ENCODE data around the gene ZNF90. TPM values are rescaled to one million over a fixed set of nuclear protein-coding genes. Genes with fewer than 3 reads are reported as not detected.
A peak's percentile ranks its signal among the peaks of the same experiment; 100 is the strongest.
"Not testable (repeated sequence)": the region's sequence is repeated elsewhere in the genome, so short reads cannot be mapped to it uniquely, and the experiment has no call there.

ZNF90 gene
- total and polyA plus RNA-seq, 9 donors = 2.5 to 7.2 (median 4.4) TPM

DNA sequence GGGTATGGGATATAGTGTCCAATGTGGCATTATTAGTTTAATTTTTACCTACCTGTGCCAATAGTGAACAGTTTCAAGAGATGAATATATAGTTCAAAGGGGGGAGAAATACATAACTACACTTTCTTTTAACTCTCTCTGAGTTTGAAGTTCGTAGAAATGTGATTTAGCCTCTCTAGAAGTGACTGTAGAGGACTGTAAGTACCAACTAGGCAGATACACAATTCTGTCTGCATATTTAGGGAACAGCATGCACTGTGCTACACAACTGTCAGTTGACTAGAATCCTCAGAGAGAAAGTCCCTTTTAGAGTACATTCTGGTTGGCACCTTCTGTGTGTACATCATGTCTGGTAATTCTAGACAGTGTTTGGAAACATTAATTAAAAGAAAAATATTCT lies 17.5 kb upstream of the ZNF90 start:
- WGBS (ENCODE audit: insufficient coverage) = no CpG with 5 or more reads among the region's 1 CpG
- no peak for DNase-seq

DNA sequence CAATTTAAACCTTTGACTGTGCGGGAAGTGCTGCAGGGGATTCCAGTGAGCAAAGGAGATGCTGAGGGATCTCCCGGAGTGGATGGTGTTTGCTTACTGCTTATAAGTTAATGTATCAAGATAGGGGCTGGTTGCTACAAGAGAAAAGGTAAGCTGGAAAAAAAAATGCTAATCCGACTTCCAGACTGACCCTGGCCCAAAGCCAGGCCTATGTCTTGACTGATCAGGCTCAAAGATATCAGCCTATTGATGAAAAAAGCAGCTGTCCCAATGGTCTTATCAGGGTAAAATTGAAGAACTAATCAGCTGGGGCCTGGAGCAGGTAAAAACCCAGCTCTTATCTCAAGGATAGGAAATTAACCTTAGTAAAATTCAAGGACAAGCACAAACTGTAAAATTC lies 10.9 kb upstream of the ZNF90 start:
- no peak overlapping the region for H3K27ac ChIP-seq (ENCODE audit: low read length)
- WGBS (ENCODE audit: insufficient coverage) = 53% methylated on average over 2 of the region's 3 CpGs

More for the DNA sequence above, 17.5 kb upstream of the ZNF90 start:
- no peaks in the 10 kb centered on the region for H3K4me1 ChIP-seq (ENCODE audit: control insufficient read depth, insufficient read depth, low read length)
- H3K27me3 ChIP-seq (ENCODE audit: control insufficient read depth, insufficient read depth, low read length) = no peaks in the 10 kb centered on the region
- H3K9me3 ChIP-seq (replicated peaks; ENCODE audit: control insufficient read depth, low read depth, low read length) = no peaks in the 10 kb centered on the region
- no peaks in the 10 kb centered on the region for H3K36me3 ChIP-seq (ENCODE audit: control insufficient read depth, insufficient read depth, low read length)
- H3K4me3 ChIP-seq (ENCODE audit: low read length) = no peak overlapping the region
- no peak overlapping the region for H3K27ac ChIP-seq (ENCODE audit: low read length)

DNA sequence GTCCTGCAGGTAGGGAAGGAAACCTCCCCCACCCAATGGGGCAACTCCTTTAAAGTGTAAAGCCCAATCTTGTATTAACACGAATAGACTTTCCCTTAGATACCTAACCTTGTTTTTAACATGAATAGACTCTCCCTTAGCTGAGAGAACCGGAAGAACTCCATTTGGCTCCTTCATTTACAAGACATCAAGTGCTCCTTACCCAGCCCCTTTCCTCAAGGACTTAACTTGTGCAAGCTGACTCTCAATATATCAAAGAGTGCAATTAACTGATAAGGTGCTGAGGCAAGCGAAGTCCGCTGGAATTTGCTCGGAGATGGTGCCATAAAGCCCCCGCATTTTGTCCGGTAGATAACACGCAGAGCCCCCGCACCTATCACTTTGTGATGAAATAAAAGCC lies 9.9 kb upstream of the ZNF90 start:
- Histone ChIP-seq H3K9me3 (replicated peaks; ENCODE audit: control insufficient read depth, low read depth, low read length) (no peaks in the 10 kb centered on the region), H3K4me3 (ENCODE audit: low read length) (no peak overlapping the region), H3K27me3 (ENCODE audit: control insufficient read depth, insufficient read depth, low read length) (peaks cover 5% of the 10 kb centered on the region), H3K4me1 (ENCODE audit: control insufficient read depth, insufficient read depth, low read length) (no peaks in the 10 kb centered on the region), H3K36me3 (ENCODE audit: control insufficient read depth, insufficient read depth, low read length) (no peaks in the 10 kb centered on the region), H3K27ac (ENCODE audit: low read length) (no peak overlapping the region)
- DNase-seq = no peak
- WGBS (ENCODE audit: insufficient coverage) = 13% methylated on average over 4 of the region's 9 CpGs

More for the DNA sequence above, 10.9 kb upstream of the ZNF90 start:
- Histone ChIP-seq H3K27me3 (ENCODE audit: control insufficient read depth, insufficient read depth, low read length) (peaks cover 5% of the 10 kb centered on the region), H3K9me3 (replicated peaks; ENCODE audit: control insufficient read depth, low read depth, low read length) (no peaks in the 10 kb centered on the region), H3K36me3 (ENCODE audit: control insufficient read depth, insufficient read depth, low read length) (no peaks in the 10 kb centered on the region), H3K4me1 (ENCODE audit: control insufficient read depth, insufficient read depth, low read length) (no peaks in the 10 kb centered on the region), H3K4me3 (ENCODE audit: low read length) (no peak overlapping the region)
- no peak for DNase-seq

DNA sequence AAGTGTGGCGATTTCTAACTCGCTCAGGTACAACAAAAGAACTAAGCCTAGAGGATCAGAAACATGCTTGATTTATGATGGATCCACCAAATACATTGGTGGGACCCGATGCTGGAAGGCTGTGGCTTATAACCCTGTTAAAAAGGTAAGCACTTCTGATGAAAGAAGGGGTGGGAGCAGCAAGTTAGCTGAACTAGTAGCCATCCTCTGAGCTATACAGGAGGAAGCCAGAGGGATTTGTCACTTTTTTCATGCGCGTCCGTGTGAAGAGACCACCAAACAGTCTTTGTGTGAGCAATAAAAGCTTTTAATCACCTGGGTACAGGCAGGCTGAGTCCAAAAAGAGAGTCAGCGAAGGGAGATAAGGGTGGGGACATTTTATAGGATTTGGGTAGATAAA lies 9.2 kb upstream of the ZNF90 start:
- not testable (repeated sequence) for H3K27ac ChIP-seq (ENCODE audit: low read length)

DNA sequence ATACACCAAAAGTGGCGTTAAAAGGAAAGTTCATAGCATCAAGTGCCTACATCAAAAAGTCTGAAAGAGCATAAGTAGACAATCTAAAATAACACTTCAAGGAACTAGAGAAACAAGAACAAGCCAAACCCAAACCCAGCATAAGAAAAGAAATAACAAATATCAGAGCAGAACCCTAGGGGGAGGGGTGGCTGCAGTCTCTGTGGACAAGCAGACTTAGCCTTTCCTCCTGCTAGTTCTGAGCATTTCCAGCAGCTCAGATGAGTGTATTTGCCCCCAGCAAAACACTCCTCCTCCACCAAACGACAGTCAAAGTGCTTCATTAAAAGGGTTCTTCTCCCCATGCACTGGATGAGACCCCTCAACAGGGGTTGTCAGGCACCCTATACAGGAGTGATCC lies 7.1 kb upstream of the ZNF90 start:
- Histone ChIP-seq H3K27me3 (ENCODE audit: control insufficient read depth, insufficient read depth, low read length) (peaks cover 5% of the 10 kb centered on the region), H3K9me3 (replicated peaks; ENCODE audit: control insufficient read depth, low read depth, low read length) (no peaks in the 10 kb centered on the region), H3K4me3 (ENCODE audit: low read length) (no peak overlapping the region), H3K27ac (ENCODE audit: low read length) (no peak overlapping the region), H3K36me3 (ENCODE audit: control insufficient read depth, insufficient read depth, low read length) (no peaks in the 10 kb centered on the region), H3K4me1 (ENCODE audit: control insufficient read depth, insufficient read depth, low read length) (no peaks in the 10 kb centered on the region)
- WGBS (ENCODE audit: insufficient coverage) = 57% methylated on average over 1 of the region's 2 CpGs
- DNase-seq = no peak

More for the DNA sequence above, 9.2 kb upstream of the ZNF90 start:
- 27% methylated on average over 5 of the region's 7 CpGs for WGBS (ENCODE audit: insufficient coverage)
- not testable (repeated sequence) for H3K27me3 ChIP-seq (ENCODE audit: control insufficient read depth, insufficient read depth, low read length); H3K4me1 ChIP-seq (ENCODE audit: control insufficient read depth, insufficient read depth, low read length); H3K4me3 ChIP-seq (ENCODE audit: low read length); H3K36me3 ChIP-seq (ENCODE audit: control insufficient read depth, insufficient read depth, low read length); DNase-seq; H3K9me3 ChIP-seq (replicated peaks; ENCODE audit: control insufficient read depth, low read depth, low read length)

DNA sequence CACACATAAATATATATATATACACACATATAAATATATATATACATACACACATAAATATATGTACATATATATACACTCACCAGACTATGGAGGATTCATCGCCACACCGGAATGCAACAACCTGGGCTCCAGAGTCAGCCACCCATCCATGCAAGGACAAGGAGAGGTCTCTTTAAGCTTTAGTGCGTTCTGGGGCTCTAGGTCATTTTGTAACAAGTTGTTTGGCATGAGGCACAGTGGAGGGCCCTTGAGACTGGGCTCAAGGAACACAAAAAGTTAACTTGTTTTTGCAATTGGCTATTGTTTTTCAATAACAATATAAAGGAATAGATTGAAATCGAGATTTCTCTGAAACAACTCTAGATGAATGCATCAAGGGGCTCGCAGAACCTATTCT lies 4.9 kb upstream of the ZNF90 start:
- Histone ChIP-seq H3K9me3 (replicated peaks; ENCODE audit: control insufficient read depth, low read depth, low read length) (no peaks in the 10 kb centered on the region), H3K4me1 (ENCODE audit: control insufficient read depth, insufficient read depth, low read length) (no peaks in the 10 kb centered on the region), H3K4me3 (ENCODE audit: low read length) (no peak overlapping the region), H3K36me3 (ENCODE audit: control insufficient read depth, insufficient read depth, low read length) (no peaks in the 10 kb centered on the region), H3K27ac (ENCODE audit: low read length) (no peak overlapping the region), H3K27me3 (ENCODE audit: control insufficient read depth, insufficient read depth, low read length) (peaks cover 5% of the 10 kb centered on the region)
- WGBS (ENCODE audit: insufficient coverage) = no CpG with 5 or more reads among the region's 5 CpGs
- DNase-seq = no peak

DNA sequence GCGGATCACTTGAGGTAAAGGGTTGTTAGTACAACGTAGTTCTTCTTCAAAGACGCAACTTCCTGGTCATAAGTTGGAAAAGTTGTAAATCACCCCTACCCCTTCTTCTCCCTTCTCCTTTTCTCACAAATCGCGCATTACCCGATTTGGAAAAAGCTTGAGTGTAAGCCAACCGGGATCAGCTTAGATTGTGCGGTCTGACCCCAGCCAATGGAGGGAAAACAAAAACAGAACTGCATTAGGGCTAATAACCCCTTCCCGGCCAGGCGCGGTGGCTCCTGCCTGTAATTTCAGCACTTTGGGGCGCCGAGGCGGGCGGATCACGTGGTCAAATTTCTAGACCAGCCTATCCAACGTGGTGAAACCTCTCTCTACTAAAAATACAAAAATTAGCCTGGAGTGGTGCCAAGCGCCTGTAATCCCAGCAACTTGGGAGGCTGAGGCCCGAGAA lies 806 bp downstream of the ZNF90 start:
- Histone ChIP-seq H3K36me3 (ENCODE audit: control insufficient read depth, insufficient read depth, low read length) (no peaks in the 10 kb centered on the region), H3K4me3 (ENCODE audit: low read length) (peak overlapping the region; percentile 44), H3K27ac (ENCODE audit: low read length) (peak overlapping the region; percentile 79), H3K9me3 (replicated peaks; ENCODE audit: control insufficient read depth, low read depth, low read length) (no peaks in the 10 kb centered on the region), H3K4me1 (ENCODE audit: control insufficient read depth, insufficient read depth, low read length) (peaks cover 5% of the 10 kb centered on the region), H3K27me3 (ENCODE audit: control insufficient read depth, insufficient read depth, low read length) (no peaks in the 10 kb centered on the region)
- 3% methylated on average over 12 of the region's 19 CpGs for WGBS (ENCODE audit: insufficient coverage)
- peak; percentile 47 for DNase-seq

DNA sequence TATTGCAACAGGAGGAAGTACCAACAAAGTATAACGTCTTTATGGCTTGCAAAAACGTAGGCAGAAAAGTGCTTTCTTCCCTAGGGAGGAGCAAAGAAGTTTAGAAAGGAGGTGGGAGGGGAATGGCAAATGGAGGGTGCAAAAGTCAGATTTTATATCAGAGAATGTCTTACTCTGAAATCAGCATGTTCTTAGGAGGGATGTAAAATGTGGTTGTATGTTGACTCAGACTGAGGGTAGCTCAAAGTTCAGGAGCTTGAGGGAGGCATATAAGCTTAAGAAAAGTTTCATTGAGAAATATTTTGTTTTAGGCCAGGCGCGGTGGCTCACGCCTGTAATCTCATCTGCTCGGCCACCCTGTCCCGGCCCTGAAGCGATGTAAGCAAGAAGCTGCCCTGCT lies 1.7 kb downstream of the ZNF90 start:
- Histone ChIP-seq H3K27ac (ENCODE audit: low read length) (no peak overlapping the region), H3K4me3 (ENCODE audit: low read length) (no peak overlapping the region)
- WGBS (ENCODE audit: insufficient coverage) = 67% methylated on average over 6 of the region's 8 CpGs

DNA sequence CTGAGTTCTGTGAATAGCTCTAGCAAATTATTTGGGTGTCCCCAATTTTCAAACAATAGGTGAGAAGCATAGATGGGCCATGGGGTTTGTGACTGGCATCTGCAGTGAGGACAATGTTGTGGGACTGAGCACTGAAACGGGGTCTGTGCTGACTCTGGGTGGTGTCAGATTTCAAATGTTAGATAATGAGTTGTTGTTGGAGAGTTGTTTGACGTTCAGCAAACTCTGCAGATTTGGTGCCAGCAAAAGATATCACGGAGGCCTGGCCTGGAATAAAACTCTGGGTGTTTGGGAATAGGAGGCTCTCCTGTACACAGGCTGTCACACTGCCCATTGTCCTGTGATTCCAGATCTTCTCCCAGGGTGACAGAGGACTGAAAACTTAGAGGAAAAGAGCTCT lies 2.9 kb downstream of the ZNF90 start:
- WGBS (ENCODE audit: insufficient coverage) = 40% methylated on average over 3 of the region's 3 CpGs
- Histone ChIP-seq H3K27ac (ENCODE audit: low read length) (no peak overlapping the region), H3K4me1 (ENCODE audit: control insufficient read depth, insufficient read depth, low read length) (peaks cover 5% of the 10 kb centered on the region), H3K9me3 (replicated peaks; ENCODE audit: control insufficient read depth, low read depth, low read length) (no peaks in the 10 kb centered on the region), H3K27me3 (ENCODE audit: control insufficient read depth, insufficient read depth, low read length) (no peaks in the 10 kb centered on the region), H3K4me3 (ENCODE audit: low read length) (no peak overlapping the region), H3K36me3 (ENCODE audit: control insufficient read depth, insufficient read depth, low read length) (no peaks in the 10 kb centered on the region)
- no peak for DNase-seq

More for the DNA sequence above, 1.7 kb downstream of the ZNF90 start:
- Histone ChIP-seq H3K4me1 (ENCODE audit: control insufficient read depth, insufficient read depth, low read length) (peaks cover 5% of the 10 kb centered on the region), H3K36me3 (ENCODE audit: control insufficient read depth, insufficient read depth, low read length) (no peaks in the 10 kb centered on the region), H3K9me3 (replicated peaks; ENCODE audit: control insufficient read depth, low read depth, low read length) (no peaks in the 10 kb centered on the region), H3K27me3 (ENCODE audit: control insufficient read depth, insufficient read depth, low read length) (no peaks in the 10 kb centered on the region)
- DNase-seq = no peak

DNA sequence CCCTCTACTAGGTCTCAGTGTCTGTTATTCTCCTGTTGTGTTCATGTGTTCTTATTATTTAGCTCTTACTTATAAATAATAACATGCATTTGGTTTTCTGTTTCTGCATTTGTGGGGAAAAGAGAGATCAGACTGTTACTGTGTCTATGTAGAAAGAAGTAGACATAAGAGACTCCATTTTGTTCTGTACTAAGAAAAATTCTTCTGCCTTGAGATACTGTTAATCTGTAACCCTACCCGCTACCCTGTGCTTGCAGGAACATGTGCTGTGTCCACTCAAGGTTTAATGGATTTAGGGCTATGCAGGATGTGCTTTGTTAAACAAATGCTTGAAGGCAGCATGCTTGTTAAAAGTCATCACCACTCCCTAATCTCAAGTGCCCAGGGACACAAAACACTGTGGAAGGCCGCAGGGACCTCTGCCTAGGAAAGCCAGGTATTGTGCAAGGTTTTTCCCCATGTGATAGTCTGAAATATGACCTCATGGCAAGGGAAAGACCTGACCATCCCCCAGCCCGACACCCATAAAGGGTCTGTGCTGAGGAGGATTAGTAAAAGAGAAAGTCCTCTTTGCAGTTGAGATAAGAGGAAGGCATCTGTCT lies 4.5 kb downstream of the ZNF90 start:
- H3K27ac ChIP-seq (ENCODE audit: low read length); H3K4me3 ChIP-seq (ENCODE audit: low read length); H3K9me3 ChIP-seq (replicated peaks; ENCODE audit: control insufficient read depth, low read depth, low read length); H3K27me3 ChIP-seq (ENCODE audit: control insufficient read depth, insufficient read depth, low read length); H3K4me1 ChIP-seq (ENCODE audit: control insufficient read depth, insufficient read depth, low read length); H3K36me3 ChIP-seq (ENCODE audit: control insufficient read depth, insufficient read depth, low read length); DNase-seq: not testable (repeated sequence)
- WGBS (ENCODE audit: insufficient coverage) = no CpG with 5 or more reads among the region's 3 CpGs

DNA sequence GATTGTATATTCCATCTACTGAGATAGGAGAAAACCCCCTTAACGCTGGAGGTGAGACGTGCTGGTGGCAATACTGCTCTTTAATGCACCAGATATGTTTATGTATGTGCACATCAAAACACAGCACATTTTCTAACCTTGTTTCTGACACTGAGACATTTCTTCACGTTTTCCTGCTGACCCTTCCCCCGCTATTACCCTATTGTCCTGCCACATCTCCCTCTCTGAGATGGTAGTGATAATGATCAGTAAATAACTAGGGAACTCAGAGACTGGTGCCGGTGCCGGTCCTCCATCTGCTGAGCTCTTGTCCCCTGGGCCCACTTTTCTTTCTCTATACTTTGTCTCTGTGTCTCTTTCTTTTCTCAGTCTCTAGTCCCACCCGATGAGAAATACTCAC lies 5.1 kb downstream of the ZNF90 start:
- WGBS (ENCODE audit: insufficient coverage) = 63% methylated on average over 2 of the region's 7 CpGs

More for the DNA sequence above, 5.1 kb downstream of the ZNF90 start:
- H3K27ac ChIP-seq (ENCODE audit: low read length); H3K27me3 ChIP-seq (ENCODE audit: control insufficient read depth, insufficient read depth, low read length); H3K4me3 ChIP-seq (ENCODE audit: low read length); DNase-seq; H3K9me3 ChIP-seq (replicated peaks; ENCODE audit: control insufficient read depth, low read depth, low read length); H3K4me1 ChIP-seq (ENCODE audit: control insufficient read depth, insufficient read depth, low read length); H3K36me3 ChIP-seq (ENCODE audit: control insufficient read depth, insufficient read depth, low read length): not testable (repeated sequence)

All from muscle of leg (tissue), 11 donors.